ENCODE results near the gene FAM131A.

FAM131A gene

DNA sequence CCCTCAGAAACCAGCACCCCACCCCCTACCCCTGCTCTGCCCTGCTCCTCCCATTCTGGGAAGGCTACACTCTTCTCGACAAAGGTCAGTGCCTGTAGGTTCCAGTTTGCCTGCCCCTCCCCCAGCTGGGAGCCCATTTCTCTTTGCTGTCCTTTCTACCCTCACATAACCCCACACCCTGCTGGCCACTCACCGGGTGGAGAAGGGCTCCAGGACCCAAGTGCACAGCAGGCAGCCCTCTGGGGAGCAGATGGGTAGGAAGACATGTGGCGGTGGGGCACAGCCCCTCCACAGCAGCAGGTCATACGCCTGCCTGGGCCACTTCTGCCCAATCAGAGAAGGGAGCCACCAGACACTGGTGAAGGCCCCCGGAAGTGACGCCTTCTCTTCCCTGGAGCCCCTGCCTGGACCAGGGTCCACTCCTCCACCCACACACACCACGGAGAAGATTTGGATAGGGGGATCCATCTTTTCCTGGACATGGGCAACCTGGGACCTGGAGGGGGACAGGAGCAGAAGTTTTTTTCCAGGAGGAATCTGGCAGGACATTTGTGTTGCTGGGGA lies 40.6 kb downstream of the FAM131A start, which contains the start of gene THPO:
Gene THPO (minus strand): TSS at position 326 of the 564 bp plus-strand sequence. CDS start 1,948 bp downstream, outside the sequence.
- DNase-seq (ENCODE audit: low spot score) = no peak

DNA sequence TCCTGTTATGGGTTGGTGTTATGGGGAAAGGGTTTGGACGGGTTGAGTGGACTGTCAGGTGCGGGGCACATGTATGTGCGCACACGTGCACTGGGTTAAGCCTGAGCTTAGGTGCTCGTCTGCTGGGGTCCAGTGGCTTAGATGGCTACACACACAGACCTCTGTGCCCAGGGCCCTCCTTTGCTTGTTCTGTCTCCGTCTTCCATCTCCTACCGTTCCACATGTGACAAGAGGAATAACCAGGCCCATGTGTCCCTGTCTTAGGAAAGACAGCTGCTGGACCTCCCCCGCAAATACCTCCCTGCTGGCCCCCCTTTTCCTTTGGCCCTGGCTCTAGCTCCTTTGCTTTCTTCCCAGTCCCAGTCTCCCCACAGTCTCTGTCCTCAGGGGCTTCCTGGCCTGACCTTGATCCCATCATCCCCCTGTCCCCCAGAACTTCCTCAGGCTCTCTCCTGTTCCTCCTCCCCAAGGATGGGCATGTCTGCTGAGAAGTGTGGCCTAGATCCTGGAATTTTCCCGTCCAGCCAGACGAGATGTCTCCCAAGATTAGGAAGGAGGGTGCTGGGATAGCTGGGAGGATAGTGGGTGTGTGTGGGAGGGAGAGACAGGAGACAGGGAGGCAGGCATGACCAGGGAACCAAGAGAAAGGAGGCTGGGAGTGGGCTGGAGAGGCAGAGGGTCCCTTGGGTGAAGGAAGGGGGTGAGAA lies 41.4 kb downstream of the FAM131A start:
- DNase-seq (ENCODE audit: low spot score) = no peak

DNA sequence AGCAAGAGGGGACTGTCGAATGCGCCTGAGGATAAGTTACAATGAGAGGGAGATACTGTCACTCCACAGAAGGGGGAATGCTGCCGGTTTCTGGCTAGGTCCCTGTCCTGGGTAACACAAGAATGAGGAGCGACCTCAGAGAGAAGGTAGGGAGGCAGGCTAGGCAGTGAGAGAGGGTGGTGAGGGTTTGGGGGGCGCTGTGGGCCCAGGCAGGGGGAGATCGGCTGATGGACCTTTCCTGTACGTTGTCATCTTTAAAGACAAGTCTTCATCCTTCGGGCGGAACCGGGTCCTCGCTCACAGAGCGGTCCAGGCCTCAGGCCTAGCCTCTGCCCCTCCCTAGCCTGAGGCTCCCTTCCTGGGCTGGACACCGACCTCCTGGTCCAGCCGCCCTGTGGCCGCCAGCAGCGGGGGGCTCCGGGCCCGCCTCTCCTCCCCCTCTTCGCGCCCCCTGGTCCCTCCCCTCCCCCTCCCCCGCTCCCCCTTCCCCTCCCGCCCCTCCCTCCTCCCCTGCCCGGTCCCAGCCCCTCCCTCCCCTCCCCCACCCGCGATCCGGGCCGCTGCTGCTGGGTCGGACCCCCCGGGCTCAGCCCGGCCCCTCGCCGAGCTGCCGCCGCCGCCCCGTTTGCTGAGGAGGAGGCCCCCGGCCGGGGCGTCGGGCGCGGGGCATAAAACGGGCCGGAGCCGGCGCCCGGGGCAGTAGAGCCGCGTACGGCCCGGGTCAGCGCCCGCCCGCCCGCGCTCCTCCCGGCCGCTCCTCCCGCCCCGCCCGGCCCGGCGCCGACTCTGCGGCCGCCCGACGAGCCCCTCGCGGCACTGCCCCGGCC lies 42.2 kb downstream of the FAM131A start, which contains the start of gene CHRD:
Gene CHRD (plus strand): TSS at position 697 of the 827 bp plus-strand sequence. CDS start 265 bp downstream, outside the sequence.
- no peak for DNase-seq (ENCODE audit: low spot score)

DNA sequence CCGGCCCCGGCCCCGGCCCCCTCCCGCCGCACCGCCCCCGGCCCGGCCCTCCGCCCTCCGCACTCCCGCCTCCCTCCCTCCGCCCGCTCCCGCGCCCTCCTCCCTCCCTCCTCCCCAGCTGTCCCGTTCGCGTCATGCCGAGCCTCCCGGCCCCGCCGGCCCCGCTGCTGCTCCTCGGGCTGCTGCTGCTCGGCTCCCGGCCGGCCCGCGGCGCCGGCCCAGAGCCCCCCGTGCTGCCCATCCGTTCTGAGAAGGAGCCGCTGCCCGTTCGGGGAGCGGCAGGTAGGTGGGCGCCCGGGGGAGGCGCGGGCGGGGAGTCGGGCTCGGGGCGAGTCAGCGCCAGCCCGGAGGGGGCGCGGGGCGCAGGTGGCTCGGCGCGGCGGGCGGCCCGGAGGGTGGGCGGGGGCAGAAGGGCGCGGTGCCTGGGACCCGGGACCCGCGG lies 42.8 kb downstream of the FAM131A start:
- DNase-seq (ENCODE audit: low spot score) = no peak

DNA sequence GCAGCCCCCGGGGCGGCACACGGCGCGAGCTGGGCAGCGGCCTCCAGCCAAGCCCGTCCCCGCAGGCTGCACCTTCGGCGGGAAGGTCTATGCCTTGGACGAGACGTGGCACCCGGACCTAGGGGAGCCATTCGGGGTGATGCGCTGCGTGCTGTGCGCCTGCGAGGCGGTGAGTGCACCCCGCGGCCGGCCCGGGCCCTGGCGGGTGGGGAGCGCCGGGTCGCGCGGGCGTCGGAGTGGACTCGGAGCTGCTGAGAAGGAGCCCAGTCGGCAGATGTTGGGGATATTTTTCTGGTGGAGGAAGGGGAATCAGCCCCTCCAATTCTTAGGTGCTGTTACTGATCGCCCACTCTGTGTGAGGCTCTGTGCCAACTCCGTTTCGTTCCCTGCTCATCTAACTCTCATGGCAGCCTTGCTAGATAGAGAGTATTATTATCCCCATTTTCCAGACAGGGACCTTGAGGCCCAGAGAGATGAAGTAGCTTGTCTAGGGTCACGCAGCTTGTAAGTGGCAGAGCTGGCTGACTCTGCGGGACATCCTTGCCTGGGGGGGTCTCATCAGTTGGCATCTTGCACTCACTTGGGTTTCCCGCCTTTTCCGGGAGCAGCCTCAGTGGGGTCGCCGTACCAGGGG lies 43.3 kb downstream of the FAM131A start:
- no peak for DNase-seq (ENCODE audit: low spot score)

DNA sequence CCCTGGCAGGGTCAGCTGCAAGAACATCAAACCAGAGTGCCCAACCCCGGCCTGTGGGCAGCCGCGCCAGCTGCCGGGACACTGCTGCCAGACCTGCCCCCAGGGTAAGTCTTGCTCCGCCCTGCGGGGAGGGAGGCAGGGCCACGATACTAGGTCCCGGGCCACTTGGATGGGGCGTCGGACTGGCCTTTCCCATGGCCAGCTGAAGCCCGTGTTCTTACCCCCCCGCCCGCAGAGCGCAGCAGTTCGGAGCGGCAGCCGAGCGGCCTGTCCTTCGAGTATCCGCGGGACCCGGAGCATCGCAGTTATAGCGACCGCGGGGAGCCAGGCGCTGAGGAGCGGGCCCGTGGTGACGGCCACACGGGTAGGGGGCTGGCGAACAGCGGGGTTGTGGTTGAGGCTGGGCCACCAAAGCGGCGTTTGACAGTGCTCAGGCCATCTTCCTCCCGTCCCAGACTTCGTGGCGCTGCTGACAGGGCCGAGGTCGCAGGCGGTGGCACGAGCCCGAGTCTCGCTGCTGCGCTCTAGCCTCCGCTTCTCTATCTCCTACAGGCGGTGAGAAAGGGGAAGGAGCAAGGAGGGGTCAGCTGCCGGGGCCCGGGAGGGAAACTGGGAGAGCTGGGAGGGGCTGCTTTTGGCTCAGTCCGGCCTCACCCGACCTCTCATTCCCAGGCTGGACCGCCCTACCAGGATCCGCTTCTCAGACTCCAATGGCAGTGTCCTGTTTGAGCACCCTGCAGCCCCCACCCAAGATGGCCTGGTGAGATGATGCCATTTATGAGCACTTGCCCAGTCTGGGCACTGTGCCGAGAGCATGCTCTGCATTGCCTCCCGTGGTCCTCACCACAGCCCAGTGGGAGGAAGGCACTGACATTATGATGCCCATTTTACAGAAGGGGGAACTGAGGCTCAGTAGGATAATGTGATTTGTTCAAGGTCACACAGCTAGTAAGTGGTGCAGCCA lies 44.1 kb downstream of the FAM131A start:
- DNase-seq (ENCODE audit: low spot score) = no peak

DNA sequence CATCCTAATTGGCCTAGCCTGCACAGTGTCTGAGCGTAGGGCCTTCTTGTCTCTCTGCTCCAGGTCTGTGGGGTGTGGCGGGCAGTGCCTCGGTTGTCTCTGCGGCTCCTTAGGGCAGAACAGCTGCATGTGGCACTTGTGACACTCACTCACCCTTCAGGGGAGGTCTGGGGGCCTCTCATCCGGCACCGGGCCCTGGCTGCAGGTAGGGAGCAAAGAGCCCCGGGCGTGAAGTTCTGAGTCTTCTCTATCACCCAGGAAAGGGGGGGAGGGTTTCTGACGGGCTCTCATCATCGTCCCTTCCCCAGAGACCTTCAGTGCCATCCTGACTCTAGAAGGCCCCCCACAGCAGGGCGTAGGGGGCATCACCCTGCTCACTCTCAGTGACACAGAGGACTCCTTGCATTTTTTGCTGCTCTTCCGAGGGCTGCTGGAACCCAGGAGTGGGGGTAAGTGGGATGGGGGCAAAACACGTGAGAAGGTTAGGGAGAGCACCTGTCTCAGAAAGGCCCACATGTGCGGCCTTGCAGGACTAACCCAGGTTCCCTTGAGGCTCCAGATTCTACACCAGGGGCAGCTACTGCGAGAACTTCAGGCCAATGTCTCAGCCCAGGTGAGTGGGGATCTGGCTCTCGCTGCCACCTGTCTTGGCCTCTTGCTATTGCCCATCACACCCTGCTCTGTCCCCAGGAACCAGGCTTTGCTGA lies 45.1 kb downstream of the FAM131A start:
- no peak for DNase-seq (ENCODE audit: low spot score)

DNA sequence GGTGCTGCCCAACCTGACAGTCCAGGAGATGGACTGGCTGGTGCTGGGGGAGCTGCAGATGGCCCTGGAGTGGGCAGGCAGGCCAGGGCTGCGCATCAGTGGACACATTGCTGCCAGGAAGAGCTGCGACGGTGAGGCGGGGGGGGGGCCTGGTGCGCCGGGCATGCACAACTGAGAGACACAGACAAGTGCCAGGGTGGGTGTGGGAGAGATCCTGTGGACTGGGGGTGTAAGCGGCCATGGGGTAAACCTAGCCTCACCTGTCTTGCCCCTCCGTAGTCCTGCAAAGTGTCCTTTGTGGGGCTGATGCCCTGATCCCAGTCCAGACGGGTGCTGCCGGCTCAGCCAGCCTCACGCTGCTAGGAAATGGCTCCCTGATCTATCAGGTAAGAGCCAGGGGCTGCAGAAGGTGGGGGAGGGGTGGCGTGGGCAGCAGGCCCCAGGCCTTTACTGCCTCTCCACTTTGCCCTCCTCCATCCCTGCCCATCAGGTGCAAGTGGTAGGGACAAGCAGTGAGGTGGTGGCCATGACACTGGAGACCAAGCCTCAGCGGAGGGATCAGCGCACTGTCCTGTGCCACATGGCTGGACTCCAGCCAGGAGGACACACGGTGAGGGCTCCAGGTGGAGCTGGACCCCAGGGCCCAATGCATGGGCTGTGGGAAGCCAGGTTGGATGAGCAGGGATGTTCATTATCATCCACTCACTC lies 45.8 kb downstream of the FAM131A start:
- DNase-seq (ENCODE audit: low spot score) = no peak

DNA sequence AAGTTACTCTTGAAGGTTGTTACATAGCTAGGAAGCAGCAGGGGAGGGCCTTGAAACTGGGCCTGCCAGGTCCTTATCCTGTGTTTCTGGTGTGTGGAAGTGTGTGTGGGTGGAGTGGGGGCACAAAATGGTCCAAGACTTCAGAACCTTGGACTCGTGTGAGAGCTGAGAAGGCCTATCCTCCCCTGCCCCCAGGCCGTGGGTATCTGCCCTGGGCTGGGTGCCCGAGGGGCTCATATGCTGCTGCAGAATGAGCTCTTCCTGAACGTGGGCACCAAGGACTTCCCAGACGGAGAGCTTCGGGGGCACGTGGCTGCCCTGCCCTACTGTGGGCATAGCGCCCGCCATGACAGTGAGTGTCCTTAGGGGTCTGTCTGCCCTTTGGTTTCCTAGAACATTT lies 46.9 kb downstream of the FAM131A start:
- no peak for DNase-seq (ENCODE audit: low spot score)

DNA sequence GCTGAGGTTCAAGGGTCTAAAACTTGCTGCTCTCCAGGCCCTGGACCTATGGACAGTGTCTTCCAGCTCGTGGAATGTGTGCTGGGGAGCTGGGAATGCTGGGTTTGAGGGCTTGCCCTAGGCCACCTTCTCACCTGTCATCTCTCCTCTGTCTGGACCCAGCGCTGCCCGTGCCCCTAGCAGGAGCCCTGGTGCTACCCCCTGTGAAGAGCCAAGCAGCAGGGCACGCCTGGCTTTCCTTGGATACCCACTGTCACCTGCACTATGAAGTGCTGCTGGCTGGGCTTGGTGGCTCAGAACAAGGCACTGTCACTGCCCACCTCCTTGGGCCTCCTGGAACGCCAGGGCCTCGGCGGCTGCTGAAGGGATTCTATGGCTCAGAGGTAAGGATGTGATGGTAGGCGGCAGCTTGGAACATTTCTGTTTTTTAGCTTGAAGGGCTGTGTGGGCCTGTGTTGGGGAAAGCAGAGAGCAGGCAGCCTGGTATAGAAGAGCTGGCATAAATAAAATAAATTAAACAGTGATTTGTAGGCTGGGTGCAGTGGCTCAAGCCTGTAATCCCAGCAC lies 47.5 kb downstream of the FAM131A start:
- no peak for DNase-seq (ENCODE audit: low spot score)

DNA sequence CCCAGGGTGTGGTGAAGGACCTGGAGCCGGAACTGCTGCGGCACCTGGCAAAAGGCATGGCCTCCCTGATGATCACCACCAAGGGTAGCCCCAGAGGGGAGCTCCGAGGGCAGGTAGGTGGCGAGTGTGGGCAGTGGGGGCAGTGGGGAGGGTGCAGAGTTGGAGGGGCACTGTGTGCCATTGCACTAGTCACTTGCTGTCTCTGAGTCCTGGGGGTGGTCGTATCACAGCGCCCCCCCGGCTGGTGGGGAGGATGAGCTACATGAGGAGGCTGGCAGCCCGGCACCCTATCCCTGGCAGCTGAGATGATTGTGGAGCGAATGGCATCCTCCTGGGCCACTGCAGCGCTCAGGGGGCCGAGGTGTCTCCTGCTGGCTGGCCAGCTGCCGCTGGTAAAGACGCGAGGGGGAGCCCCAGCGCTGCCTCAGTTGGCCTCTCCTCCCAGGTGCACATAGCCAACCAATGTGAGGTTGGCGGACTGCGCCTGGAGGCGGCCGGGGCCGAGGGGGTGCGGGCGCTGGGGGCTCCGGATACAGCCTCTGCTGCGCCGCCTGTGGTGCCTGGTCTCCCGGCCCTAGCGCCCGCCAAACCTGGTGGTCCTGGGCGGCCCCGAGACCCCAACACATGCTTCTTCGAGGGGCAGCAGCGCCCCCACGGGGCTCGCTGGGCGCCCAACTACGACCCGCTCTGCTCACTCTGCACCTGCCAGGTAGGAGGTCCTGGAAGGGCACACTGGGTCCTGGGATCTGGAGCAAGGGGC lies 48.8 kb downstream of the FAM131A start:
- no peak for DNase-seq (ENCODE audit: low spot score)

DNA sequence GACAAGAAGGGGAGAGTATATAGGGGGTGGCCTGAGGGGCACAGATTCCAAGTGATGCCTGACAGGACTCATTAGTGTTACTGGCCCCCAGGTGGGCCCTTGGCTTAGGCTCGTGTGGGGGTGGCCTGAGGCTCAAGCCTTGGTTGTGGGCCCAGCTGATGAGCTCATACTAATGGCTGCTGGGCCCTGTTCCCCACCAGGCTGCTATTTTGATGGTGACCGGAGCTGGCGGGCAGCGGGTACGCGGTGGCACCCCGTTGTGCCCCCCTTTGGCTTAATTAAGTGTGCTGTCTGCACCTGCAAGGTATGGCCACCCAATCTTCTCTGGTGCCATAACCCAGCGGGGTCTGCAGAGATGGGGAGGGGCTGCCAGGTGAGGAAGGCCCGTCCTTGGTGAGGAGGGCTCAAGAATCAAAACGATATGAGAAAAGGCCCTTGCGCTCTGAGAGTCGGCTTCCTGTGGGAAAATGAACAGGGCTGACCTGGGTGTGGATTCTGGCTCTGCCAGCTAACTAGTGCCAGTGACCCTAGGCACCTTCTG lies 49.8 kb downstream of the FAM131A start:
- DNase-seq (ENCODE audit: low spot score) = no peak

DNA sequence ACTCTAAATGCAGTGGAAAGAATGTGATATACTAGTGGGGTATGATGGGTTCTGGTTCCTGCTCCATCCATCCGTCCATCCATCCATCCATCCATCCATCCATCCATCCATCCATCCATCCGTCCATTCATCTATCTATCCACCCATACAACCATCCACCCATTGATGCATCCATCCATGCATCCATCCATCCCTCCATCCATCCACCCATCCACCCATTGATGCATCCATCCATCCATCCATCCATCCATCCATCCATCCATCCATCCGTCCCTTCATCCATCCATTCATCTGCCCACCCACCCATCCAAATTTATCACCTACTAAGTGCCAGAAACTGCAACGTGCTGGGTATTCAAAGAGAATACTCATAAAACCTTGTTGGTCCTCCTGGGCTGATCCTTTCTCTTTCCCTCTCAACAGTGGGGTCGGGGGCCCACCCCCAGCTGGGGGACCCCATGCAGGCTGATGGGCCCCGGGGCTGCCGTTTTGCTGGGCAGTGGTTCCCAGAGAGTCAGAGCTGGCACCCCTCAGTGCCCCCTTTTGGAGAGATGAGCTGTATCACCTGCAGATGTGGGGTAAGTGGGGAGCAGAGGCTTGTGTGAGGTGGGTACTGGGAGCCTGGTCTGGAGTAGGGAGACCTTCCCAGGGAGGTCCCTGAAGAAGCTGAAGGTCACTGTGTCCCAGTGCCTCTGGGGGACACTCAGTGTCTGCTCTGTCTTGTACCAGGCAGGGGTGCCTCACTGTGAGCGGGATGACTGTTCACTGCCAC lies 51.0 kb downstream of the FAM131A start:
- no peak for DNase-seq (ENCODE audit: low spot score)

DNA sequence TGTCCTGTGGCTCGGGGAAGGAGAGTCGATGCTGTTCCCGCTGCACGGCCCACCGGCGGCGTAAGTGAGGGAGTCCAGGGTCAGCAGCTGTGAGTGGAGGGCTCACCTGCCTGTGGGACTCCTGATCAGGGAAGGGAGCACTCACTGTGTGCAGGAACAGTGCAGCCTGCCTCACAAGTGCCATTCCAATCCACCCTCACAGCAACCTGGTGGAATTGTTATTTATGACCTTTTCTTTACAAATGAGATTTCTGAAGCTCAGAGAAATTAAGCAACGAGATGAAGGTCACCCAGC lies 51.5 kb downstream of the FAM131A start:
- no peak for DNase-seq (ENCODE audit: low spot score)

DNA sequence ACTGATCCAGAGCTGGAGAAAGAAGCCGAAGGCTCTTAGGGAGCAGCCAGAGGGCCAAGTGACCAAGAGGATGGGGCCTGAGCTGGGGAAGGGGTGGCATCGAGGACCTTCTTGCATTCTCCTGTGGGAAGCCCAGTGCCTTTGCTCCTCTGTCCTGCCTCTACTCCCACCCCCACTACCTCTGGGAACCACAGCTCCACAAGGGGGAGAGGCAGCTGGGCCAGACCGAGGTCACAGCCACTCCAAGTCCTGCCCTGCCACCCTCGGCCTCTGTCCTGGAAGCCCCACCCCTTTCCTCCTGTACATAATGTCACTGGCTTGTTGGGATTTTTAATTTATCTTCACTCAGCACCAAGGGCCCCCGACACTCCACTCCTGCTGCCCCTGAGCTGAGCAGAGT lies 52.0 kb downstream of the FAM131A start:
- DNase-seq (ENCODE audit: low spot score) = no peak

DNA sequence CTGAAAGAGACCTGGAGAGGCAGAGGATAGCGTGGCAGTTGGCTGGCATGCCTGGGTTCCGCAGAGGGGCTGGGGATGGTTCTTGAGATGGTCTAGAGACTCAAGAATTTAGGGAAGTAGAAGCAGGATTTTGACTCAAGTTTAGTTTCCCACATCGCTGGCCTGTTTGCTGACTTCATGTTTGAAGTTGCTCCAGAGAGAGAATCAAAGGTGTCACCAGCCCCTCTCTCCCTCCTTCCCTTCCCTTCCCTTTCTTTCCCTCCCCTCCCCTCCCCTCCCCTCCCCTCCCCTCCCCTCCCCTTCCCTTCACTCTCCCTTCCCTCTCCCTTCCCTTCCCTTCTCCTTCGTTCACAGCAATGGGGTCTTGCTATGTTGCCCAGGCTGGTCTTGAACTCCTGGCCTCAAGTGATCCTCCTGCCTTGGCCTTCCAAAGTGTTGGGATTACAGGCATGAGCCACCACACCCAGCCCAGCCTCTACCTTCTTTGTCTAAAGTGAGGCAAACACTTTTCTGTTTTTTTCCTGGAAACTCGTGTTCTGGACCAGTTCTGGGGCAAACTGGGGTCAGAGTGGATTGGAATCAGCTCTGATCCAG lies 52.6 kb downstream of the FAM131A start:
- DNase-seq (ENCODE audit: low spot score) = no peak

DNA sequence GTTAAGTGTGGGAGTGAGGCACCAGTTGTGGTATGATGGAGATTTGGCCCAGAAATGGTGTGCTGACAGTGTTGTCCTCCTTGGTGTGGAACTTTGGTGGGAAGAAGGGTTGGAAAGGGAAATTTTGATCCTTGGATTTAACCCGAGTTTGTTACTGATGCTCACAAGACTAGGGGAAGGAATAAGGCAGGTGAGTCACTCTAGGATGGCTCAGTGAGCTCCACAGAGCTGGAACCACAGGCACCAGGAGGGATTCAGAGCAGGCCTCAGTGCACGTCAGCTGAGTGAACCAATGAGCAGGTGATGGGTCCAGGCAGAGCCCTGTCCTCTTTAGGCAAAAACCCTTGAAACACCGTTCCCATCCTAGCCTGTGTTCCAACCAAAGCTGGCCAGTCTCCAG lies 53.9 kb downstream of the FAM131A start:
- DNase-seq (ENCODE audit: low spot score) = no peak

DNA sequence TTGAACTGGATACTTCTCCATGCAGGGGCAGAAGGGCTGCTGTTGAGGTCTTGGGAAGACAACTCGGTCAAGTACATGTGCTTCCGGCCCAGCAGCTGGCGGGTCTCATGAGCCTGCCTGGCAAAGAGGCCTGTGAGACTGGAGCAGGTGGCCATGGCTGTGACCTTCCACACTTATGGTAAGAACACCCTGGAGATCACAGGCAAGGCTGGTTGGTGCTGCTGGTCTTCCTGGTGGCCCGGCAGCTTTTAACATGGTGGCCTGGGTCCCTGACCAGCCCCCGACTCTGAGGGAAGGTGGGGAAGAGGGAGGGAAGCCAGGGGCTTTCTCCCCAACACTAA lies 57.9 kb downstream of the FAM131A start:
- no peak for DNase-seq (ENCODE audit: low spot score)
